NOMO-1 treated with DMSO at 0.1 percent for 48 hours (cell line): Measurements from ENCODE around the gene TRIM14.
"Not testable (repeated sequence)": the region's sequence is repeated elsewhere in the genome, so short reads cannot be mapped to it uniquely, and the experiment has no call there.

Experiments used
- DNase-seq: peaks from one replicate; lab custom pipeline; 2025; ENCODE audit not compliant: unreplicated experiment; lab: John Stamatoyannopoulos, UW

TRIM14 gene

GRCh38 chr9:98142182-98142907 is 23.3 kb upstream of the TRIM14 start:
- DNase-seq = peak; percentile 2

- DNase-seq = no peak
Measured at GRCh38 chr9:98140503-98140902, 21.5 kb upstream of the TRIM14 start.

- DNase-seq = no peak
Measured at GRCh38 chr9:98136489-98136888, 17.5 kb upstream of the TRIM14 start.

- no peak for DNase-seq
Measured at GRCh38 chr9:98135938-98136337, 16.9 kb upstream of the TRIM14 start.

DNA sequence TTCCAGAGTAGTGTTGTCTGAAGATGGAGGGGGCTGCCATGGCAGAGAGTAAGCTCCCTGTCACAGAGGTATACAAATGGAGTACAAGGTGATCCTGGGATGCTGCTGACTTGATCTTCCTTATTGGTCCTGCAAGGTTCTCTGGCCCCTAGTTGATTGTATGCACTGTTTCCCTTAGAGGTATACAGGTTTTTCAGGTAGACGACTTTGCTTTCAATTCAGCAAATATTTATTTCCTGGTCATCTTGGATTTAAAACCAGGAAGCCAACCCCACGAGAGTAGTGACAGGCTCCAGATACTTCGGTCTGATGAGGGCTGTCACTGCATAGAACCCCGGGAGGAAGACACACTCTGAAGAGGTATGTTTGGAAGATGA is 16.5 kb upstream of the TRIM14 start:
- no peak for DNase-seq

- no peak for DNase-seq
Measured at GRCh38 chr9:98134702-98135557, 15.9 kb upstream of the TRIM14 start.

- DNase-seq = no peak
Measured at GRCh38 chr9:98132806-98133631, 14.0 kb upstream of the TRIM14 start.

- no peak for DNase-seq
Measured at GRCh38 chr9:98132158-98132557, 13.1 kb upstream of the TRIM14 start.

GRCh38 chr9:98130576-98131228 is 11.7 kb upstream of the TRIM14 start:
- DNase-seq = no peak

DNA sequence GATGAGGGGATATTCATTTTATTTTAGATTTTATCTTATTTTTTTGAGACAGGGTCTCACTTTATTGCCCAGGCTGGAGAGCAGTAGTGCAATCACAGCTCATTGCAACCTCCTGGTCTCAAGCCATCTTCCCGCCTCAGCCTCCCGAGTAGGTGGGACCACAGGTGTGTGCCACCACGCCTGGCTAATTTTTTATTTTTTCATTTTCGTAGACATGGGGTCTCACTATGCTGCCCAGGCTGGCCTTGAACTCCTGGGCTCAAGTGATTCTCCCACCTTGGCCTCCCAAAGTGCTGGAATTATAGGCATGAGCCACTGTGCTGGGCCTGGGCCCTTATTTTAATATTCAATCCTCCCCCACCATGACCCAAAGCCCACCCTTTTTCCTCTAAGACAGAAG is 11.0 kb upstream of the TRIM14 start:
- DNase-seq = not testable (repeated sequence)

DNA sequence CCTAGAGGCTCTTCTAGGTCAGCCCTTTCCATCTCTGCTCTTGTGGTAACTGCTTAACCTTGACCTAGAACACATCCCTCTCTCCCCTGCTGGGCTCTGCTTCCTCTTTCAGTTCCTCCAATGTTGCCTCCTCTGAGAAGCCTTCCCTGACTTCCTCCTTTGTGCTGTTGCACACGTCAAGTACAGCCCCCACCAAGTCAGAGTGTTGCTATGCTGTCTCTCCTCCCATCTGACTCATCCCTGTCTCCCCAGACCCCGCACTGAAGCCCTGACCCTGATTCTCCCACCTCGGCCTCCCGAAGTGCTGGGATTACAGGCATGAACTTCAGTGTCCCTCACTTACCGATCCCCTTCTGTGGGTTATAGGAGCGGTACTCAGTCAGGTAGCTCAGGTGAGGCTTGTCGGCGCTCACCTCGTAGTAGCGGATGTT is 10.4 kb upstream of the TRIM14 start:
- peak; percentile 96 for DNase-seq

GRCh38 chr9:98128316-98128715 is 9.3 kb upstream of the TRIM14 start:
- DNase-seq = no peak

GRCh38 chr9:98127226-98127625 is 8.2 kb upstream of the TRIM14 start:
- no peak for DNase-seq

- no peak for DNase-seq
Measured at GRCh38 chr9:98124637-98125426, 5.8 kb upstream of the TRIM14 start.

- DNase-seq = not testable (repeated sequence)
Measured at GRCh38 chr9:98124091-98124490, 5.1 kb upstream of the TRIM14 start.

DNA sequence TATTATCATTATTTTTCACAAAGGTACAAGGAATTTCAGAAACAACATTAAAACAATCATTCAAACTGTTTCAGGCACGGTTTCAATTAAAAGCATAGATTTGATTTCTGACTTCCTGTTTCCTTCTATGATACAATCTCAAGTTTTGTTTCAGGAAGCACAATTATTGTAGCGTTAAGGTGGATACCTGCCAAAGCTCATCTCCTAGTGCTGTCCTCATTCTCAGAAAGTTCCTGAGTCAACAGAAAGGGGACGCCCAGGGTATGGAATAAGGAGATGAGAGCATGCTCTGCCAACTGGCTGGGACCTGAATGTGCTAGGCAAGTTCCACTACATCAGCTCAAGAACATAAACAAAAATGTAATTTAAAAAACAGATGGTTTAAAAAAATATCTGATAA is 2.0 kb upstream of the TRIM14 start:
- peak; percentile 27 for DNase-seq

- DNase-seq = peak; percentile 39
Measured at GRCh38 chr9:98120476-98120875, 1.5 kb upstream of the TRIM14 start.

DNA sequence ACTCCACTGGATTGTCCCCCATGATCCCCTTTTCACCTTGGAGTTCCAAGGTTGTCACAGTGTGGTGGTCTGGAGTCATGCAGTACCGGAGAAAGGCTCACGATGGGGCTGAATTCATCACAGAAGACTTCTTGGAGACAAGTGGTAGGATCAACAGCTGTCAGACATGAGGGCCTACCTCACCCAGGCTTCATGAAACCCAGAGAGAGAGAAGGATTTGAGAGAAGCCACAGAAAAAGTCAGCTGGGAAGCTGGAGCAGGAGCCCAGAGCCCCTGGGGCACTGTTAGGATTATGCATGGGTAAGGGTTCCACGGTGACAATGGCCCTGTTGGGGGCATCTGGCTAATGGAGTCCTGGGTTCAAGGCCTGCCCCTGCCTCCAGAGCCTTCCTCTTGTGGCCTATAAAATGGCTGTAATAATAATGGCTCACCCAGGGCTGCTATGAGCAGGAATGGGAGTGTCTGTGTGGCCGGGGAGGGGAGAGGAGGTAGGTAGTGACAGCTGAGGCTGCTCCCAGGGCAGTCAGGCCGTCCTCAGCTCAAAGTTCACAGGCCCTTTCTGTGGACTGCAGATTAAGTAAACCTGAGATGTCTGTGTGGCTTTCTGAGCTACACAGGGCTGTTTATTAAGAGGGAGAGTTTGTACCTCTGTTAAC is 910 bp downstream of the TRIM14 start:
- DNase-seq = peak; percentile 78

- not testable (repeated sequence) for DNase-seq
Measured at GRCh38 chr9:98117097-98117496, 1.9 kb downstream of the TRIM14 start.

GRCh38 chr9:98109052-98109451 is 10.0 kb downstream of the TRIM14 start:
- DNase-seq = no peak
